Erythroblast (primary cell): ENCODE results near the gene TSC2.

ENCODE experiments used
- DNase-seq, 2 experiments: peaks; one replicate each; lab custom pipeline; 2025; lab: John Stamatoyannopoulos, UW
- GATA1 ChIP-seq: IDR thresholded peaks from 2 replicates; pipeline ENCODE4 v1.6.1; 2011; ENCODE audit warnings: low read depth, mild to moderate bottlenecking, control low read depth, low read length, moderate library complexity
- POLR2A ChIP-seq: IDR thresholded peaks from 2 replicates; pipeline ENCODE4 v1.6.1; 2011; ENCODE audit warnings: mild to moderate bottlenecking, low read length

Gene TSC2

GRCh38 chr16:2040041-2040786 is 7.6 kb upstream of the TSC2 start:
- TF ChIP-seq GATA1 (no peak), POLR2A (no peak)
- no peak for DNase-seq

DNA sequence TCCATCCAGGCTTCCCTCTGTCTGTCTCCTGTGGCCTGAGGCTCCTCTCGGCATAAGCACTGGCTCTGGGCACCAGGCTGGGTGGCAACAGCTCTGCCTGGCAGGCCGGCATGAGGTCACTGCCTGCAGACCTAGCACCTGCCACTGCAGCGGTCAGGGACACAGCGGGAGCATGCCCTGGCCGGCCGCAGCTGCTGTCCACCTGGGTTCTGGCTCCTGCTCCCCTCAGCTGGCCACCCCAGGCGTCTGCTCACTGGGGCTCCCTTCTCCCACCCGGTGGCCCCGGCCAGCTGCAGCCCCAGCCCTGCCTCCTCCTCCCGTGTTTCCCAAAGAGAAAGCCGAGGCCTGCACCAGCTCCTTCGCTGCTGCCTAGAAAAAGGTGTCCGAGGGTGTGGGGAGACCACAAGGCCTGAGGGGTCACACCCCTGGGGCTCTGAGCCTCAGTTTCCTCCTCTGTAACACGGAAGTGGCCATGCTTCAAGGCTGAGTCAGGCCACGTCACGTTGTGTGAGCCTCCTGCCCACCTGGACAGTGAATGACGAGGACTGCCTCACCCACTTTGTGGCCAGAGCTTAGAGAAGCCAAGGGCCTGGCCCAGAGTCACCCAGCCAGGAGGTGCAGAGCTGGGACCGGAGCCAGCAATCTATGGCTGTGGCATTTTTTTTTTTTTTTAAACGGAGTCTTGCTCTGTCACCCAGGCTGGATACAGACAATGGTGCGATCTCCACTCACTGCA is 6.8 kb upstream of the TSC2 start:
- DNase-seq = no peak
- TF ChIP-seq POLR2A = no peak

- no peak for DNase-seq
- no peak for TF ChIP-seq GATA1
- no peak for TF ChIP-seq POLR2A
Observed at GRCh38 chr16:2042171-2042985, 5.4 kb upstream of the TSC2 start.

DNA sequence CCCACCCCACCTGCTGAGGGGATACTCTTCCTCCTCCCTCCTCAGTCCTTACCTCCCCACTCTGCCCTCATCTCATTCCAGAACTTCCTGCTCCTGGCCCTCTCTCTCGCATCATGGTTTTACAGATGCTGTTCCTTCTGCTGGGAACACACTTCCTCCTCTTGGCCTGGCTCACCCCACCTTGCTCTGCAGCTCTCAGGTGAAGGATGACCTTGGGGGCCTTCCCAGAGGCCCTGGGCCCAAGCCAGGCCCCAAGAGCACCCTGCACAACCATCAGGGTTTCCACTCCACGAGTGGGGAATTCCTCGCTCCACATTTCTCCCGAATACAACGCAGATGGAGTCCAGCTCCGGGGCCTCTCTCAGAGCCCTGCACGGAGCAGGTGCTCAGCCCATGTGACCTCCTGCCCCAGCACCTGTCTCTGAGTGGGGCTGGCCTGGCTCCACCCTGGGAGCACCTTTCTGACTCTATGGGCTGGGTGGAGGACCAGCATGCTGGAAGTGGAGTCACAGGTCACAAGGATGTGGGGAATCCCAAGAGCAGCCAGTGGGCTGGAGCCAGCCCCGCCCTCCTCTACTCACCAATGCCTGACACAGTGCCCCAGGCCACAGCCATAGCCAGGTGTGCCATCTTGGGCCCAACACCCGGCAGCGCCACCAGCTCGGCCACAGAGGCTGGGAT is 4.7 kb upstream of the TSC2 start:
- TF ChIP-seq POLR2A = no peak
- no peak for TF ChIP-seq GATA1

GRCh38 chr16:2043667-2044451 is 3.9 kb upstream of the TSC2 start:
- no peak for DNase-seq
- TF ChIP-seq GATA1 = no peak
- TF ChIP-seq POLR2A = no peak

More for the DNA sequence above, 4.7 kb upstream of the TSC2 start:
- no peak for DNase-seq

GRCh38 chr16:2044541-2044940 is 3.2 kb upstream of the TSC2 start:
- no peak for DNase-seq
- no peak for TF ChIP-seq POLR2A
- no peak for TF ChIP-seq GATA1

GRCh38 chr16:2045965-2046892 is 1.6 kb upstream of the TSC2 start:
- TF ChIP-seq POLR2A = no peak
- TF ChIP-seq GATA1 = no peak
- DNase-seq = no peak

DNA sequence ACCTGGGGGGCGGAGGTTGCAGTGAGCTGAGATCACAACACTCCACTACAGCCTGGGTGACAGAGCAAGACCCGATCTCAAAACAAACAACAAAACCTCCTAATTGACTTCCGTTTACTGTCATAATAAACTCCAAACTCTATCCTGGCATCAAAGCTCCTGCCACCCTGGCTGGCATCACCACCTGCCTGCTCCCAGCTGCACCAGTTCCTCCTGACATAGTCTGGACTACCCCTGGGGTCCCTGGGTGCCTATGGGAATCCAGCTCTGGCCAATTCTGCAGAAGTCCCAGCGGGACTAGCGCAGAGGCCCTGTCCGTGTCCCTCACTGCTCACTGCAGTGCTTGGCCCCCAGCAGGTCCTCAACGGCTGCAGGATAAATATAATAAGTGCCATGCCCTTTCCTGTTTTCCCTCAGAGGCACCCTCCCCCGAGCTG is 874 bp upstream of the TSC2 start:
- DNase-seq = no peak
- no peak for TF ChIP-seq GATA1
- TF ChIP-seq POLR2A = no peak

DNA sequence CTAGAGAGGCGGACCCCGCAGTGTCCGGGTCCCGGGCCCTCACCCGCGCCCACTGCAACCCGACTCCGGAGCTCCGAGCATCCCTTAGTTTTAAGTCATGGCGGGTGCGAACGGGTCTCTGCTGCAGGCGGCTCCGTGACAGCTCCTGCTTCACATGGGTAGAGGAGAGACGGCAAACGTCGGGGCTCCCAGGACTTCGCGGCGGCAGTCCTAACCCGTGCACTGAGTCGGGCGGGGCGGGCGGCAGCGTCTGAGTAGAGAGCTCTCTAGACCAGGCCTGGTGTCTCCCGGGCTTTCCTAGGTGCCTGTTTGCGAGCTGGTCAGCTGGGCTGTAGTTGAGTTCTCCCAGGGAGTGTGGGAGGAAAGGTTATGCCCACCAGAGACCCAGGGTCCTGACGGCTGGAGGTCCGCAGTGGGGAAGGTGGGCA is 345 bp downstream of the TSC2 start:
- TF ChIP-seq POLR2A (peak; percentile 34), GATA1 (no peak)
- peak; percentile 67 to 73 for DNase-seq

DNA sequence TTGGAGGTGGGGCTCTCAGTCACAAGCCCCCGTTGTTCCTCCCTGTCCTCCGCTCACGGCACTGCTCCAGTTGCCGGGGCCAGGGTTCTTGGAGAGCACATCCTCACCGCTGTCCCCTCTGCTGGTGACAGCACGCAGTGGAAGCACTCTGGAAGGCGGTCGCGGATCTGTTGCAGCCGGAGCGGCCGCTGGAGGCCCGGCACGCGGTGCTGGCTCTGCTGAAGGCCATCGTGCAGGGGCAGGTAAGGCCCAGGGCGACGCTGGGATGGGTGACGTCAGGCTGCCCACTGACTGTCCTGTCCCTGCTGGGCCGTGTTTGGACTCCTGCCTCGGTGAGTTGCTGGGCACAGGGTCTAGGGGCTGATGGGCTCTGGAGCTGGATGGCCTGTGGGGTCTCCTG is 5.4 kb downstream of the TSC2 start:
- TF ChIP-seq POLR2A (no peak), GATA1 (no peak)
- DNase-seq = no peak

DNA sequence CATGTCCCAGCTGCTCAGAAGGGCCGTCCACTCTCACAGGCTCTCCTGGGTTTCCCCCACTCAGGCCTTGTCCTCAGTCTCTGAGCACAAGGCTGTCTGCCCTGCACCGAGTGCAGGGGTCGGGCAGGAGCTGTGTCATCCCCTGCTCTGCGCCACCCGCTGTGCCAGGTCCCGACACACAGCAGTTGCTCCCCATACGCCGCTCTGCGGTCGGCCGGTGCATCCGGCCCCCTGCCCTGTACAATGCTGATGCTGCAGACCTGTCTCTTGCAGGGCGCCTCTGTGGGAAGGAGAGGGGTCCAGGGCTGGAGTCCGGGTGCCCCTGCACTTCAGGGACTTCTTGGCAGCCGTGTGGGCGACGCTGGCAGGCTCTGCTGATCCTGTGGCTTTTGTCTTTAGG is 6.1 kb downstream of the TSC2 start:
- TF ChIP-seq GATA1 (no peak), POLR2A (no peak)
- no peak for DNase-seq

DNA sequence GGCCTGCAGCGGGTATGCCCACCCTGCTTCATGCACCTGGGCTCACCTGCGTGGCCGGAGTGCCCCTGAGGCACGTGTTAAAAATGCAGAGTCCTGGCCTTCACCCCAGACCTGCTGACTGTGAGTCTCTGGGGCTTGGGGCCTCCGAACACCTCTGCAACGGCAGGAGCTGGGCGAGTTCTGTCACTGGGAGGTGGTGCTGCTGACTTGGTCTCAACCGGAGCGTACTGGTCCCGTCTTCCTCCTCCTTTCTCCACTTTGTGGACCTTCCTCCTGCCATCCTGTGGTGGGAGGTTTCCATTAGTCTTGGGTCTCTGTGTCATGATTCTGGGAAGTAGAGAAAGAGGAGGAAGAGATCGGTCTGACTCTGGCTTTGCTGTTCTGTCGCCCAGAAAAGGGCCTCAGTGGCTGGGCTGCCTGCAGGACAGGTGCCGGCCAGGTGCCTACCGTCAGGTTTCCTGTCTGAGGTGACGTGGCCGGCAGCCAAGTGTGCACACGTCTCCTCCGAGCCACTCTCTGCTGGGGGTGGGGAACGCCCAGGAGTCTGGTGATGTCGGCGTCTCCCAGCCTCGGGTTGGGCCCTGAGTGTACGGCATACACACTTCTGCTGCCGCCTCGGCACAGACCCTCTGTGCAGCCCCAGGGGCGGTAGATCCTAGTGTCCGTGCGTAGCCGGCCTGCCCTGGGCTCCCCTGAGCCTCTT is 6.9 kb downstream of the TSC2 start:
- no peak for TF ChIP-seq POLR2A
- no peak for TF ChIP-seq GATA1

More for the DNA sequence above, 6.9 kb downstream of the TSC2 start:
- no peak for DNase-seq
